NCI-H1436 treated with DMSO at 0.1 percent for 48 hours (cell line): ENCODE results near the gene MKLN1.

ENCODE experiments used
- DNase-seq: peaks from one replicate; lab custom pipeline; 2025; lab: John Stamatoyannopoulos, UW

MKLN1 gene

DNA sequence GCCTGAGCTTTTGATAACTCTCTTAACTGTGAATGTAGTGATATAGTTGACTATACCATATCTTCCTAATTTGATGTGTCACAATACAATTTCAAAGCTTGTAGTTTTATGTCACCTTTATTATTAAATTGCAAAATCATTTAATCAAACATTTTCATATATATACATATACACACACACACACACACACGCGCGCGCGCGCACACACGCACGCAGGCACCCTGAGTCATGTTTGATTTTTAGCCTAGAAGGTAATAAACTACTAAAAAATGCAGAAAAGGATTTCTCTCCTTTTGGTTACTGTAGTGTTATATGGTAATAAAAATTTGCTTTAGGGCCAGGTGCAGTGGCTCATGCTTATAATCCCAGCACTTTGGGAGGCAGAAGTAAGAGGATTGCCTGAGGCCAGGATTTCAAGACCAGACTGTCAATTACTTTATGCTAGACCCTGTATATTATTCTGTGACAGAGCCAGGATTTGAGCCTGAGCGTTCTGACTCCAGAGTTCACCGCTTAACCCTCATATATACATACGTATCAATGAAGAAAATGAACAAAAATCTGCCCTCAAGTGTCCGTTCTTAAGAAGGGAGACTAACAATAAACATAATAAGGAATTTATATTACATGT, 139.2 kb downstream of the MKLN1 start:
- no peak for DNase-seq

GRCh38 chr7:131467788-131468187, 140.1 kb downstream of the MKLN1 start:
- no peak for DNase-seq

DNA sequence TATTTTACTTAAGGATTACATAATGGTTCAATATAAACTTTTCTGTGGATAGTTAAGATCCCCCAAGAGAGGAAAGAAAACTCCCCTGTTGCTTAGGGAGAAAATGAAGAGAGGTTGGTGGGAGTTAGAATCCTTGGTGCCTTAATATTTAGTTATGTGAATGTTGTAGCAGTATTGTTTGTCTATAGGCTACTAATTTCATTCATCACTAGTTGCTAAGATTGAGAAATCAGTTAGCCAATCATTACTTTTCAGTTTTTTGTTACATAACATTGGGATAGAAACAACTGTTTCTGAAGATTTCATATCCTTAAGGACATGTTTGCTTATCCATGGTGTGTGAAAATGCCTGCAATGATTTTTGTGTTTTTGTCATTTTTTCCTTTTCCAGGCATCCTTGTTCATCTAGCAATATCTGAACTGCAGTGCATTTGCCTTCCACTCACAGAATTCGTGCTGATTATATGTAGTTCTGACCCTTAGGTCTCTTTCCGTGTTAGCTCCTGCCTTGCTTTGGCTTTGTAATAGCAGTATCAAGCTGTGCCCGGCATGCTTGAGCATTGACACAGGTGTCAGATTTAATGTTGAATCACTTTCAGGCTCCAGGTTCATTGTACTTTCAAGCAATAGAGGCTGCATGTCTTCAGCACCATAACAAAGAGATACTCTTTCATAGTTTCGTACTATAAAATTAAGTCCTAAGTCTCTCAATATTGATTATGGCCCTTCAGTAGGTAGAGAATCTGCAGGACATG, 143.8 kb downstream of the MKLN1 start:
- no peak for DNase-seq

DNA sequence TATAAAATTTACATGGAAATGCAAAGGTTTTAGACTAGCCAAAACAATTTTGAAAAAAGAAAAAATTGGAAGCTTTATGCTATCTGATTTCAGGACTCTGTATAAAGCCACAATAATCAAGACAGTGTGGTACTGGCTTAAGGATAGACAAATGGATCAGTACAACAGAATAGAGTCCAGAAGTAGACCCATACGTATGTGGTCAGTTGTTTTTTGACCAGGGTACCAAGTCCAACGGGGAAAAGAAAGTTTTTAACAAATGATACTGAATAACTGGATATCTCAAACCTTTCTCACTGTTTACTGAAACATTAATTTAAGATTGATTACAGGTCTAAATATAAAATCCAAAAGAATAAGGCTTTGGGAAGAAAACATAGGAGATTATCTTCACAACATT, 149.1 kb downstream of the MKLN1 start:
- no peak for DNase-seq

DNA sequence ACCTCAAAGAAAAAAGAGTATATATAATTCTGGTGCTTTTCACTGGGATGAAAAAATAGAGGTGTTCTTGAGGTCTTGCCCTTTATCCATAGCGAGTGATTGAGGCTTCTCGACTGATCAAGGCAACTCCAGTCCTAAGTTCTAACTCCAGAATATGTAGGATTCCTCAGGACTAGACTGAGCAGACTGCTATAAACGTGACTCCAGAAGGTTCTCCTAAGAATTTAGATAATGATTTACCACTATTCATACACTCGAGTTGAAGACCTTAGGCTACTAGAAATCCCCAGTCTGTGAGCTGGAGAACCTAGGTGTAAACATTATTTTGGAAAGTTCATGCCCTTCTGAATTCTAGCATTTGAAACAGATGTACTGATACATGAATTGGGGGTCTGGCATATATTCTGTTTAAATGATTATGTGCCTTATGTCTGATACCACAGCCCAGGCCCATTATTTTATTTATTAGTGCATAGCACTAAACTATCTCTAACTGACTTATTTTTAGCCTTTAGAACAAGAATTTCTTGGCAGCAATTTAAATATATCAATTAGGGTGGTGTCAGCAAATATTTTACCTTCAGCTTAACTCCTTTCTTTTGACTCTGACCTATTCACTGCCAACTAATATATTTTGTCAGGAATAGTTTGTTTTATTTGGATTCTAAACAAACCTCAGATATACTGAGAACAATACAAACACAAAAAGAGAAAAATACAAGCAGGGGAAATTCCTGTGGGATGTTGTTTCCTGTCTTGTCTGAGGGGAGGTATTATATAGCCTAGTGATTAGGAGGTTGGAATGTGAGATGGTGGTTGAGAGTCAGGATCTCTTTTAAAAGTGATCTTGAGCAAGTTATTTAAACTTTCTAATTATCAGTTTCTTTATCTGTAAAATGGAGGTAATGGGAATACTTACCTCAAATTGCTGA, 153.0 kb downstream of the MKLN1 start:
- DNase-seq: no peak

GRCh38 chr7:131482800-131483199, 155.1 kb downstream of the MKLN1 start:
- DNase-seq: no peak

DNA sequence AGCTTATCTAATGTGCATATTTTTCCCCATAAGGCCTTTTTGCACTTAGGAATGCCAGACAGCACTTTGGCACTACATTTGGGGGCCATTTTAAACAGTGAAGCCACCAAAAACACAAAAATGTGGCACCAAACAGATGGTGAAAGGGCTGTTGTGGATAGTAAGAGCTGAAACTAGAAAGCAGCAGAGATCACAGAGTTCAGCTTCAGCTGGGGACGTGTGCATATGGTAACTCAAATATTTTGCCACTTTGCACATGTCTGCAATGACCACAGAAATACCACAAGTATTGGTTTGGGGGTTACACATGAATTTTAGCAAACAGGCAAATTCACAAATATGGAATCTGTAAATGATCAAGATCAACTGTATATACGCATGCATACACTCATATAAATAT, 155.9 kb downstream of the MKLN1 start:
- no peak for DNase-seq

DNA sequence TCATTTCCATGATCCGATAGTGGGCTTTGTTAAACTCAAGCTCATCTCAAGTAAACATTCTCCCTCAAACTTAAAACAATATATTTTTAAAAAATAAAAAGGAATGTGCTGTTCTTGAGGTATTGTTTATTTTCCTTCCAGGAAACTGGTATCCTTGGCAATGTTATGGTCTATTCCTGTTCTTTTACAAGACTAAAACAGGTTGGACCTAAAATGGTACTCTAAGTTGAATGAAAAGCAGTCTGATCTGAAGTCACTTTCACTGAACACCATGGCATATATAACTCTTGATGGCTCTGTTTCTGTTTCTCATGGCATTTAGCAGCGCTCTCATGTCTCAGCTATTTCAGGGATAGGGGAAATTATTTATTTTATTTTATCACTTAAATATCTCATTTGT, 158.7 kb downstream of the MKLN1 start:
- no peak for DNase-seq

GRCh38 chr7:131487217-131487616, 159.5 kb downstream of the MKLN1 start:
- DNase-seq: no peak

DNA sequence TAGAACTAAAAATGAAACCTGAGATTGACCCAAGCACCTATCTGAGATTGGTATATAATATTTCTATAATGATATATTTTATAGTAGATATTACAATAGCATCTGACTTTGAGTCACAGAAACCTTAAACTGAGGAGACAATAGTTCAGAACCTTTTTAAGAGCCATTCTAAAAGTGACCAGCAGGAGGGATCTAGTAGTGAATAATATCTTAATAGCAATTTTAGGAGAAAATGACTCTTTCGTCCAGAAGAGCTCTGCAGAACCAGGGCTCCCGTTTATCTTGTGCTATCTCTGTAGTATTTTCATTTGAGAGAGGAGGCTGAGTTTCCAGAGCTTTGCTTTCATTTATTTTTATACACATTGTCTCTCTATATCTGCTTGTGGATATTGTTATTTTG, 160.7 kb downstream of the MKLN1 start:
- DNase-seq: no peak

- no peak for DNase-seq
Measured at GRCh38 chr7:131489196-131489595, 161.5 kb downstream of the MKLN1 start.

DNA sequence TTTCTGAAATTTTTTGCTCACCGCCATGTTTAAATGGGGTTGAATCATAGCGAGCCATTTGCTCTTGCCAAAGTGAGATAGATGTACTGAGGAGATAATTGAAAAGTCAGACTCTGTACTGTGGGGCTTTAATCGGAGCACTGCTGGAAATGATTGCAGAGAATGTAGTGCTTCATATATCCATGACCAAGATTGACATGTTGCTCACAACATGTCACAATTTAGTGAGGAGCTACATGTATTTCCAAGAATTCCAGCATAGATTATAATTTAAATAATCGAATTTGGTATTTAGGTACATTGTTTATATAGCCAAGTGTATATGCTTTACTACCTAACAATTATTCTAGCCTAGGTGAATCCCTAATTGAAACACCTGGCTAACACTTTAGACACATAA, 162.2 kb downstream of the MKLN1 start:
- no peak for DNase-seq

DNA sequence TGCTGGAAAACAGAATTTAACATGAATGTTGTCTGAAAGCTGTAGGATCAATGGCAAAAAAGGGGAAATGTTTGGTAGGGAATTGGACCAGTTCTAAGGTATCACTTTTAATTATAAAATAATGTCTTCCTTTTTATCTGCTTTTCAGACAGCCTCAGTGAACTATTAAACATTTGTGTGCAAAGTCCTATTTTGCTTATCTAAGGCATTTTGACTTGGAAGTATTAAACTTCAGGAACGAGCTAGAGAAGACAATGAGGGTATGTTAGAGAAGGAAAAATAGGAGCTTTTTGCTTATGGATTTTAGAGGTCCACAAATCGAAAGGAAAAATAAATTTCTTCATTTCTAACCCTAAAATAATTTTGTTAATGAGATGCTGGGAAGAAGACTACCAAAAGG, 165.4 kb downstream of the MKLN1 start:
- no peak for DNase-seq

- no peak for DNase-seq
Measured at GRCh38 chr7:131493581-131493980, 165.9 kb downstream of the MKLN1 start.

GRCh38 chr7:131494182-131494581, 166.5 kb downstream of the MKLN1 start:
- DNase-seq: no peak

GRCh38 chr7:131495669-131496498, 168.2 kb downstream of the MKLN1 start:
- DNase-seq: no peak

DNA sequence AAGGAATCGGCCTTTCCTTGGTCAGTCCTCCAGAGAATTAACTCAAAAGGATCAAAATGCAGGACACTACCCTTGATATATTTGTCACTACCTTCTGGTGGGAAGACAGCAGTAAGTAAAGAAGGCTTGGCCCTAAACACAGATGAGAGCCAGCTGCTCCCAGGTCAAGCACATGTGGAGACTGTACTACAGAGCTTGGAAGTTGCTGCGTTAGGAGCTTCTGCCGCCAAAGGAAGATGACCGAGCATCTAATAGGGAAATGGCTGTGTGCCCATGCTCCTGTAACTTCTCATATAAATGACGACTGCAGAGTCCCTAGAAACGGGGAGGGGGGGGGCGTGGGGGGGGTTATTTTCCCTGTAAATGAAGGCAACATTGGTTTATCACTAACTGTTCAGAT, 169.8 kb downstream of the MKLN1 start:
- DNase-seq: no peak

DNA sequence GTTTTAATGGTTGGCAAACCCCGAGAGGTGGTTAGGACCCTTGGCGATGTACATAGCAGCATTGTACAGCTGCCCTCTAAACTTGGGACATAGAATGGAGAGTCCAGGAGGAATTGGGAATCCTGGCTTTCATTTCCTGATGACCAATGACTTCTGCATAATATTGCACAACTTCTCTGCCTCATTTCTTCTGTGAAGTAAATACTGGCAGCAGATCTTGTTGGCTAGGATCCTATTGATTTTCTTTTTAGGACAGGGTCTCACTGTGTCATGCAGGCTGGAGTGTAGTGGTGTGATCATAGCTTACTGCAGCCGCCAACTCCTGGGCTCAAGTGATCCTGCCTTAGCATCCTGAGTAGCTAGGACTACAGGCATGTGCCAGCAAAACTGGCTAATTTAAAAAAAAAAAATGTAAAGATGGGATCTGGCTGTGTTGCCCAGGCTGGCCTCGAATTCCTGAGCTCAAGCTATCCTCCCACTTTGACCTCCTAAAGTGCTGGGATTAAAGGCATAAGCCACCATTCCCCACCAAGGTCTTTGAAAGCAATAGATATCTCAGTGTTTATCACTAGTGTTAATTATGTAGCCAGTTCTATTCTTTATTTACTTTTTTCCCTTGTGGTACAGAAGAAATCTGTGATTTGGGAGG, 170.7 kb downstream of the MKLN1 start:
- no peak for DNase-seq

GRCh38 chr7:131499801-131500200, 172.1 kb downstream of the MKLN1 start:
- DNase-seq: no peak

DNA sequence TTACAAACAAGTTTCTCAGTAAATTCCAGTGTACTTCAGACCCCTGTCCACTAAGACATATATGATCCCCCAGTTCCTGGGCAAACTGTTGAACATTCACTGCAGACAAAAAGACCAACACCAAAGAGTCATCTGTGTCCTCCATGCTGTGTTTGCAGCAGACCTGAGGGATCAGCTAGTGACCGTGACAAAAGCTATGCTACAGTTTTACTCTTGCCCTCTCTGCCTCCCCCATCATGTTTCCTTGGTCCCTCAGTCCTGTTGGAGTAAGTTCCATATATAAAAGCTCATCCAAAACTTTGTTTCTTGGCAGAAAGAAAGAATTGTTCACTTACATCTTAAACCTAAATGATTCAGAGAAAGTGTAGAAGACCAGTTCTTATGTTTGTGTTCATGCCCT, 172.7 kb downstream of the MKLN1 start:
- DNase-seq: no peak

- DNase-seq: no peak
Measured at GRCh38 chr7:131501422-131501821, 173.7 kb downstream of the MKLN1 start.
